GM08714 (cell line): ENCODE results near the gene ZNF709.
"Not testable (repeated sequence)": the region's sequence is repeated elsewhere in the genome, so short reads cannot be mapped to it uniquely, and the experiment has no call there.

Experiments
- H3K4me3 ChIP-seq: fragments of 200-500 bp; sonication (Bioruptor generic); 2 replicates; pipeline ENCODE4 v1.5.1; 2014; ENCODE audit warnings: mild to moderate bottlenecking, low read length, inconsistent platforms
- ZNF274 ChIP-seq: IDR thresholded peaks from 2 replicates; pipeline ENCODE4 v1.6.1; 2012; ENCODE audit warnings: mild to moderate bottlenecking, low read depth, low read length

The ZNF709 gene

GRCh38 chr19:12484371-12485051 is at the start of gene ZNF709:
ZNF709 (minus strand) TSS chr19:12484816; CDS start chr19:12484657, 159 bp downstream.
- peak within 1 kb of the TSS; percentile 61 for H3K4me3 ChIP-seq
- TF ChIP-seq ZNF274 = no peak

- TF ChIP-seq ZNF274 = peak; percentile 95
- H3K4me3 ChIP-seq = no peak overlapping the region
Observed at GRCh38 chr19:12527034-12527836, 42.6 kb upstream of the ZNF709 start.

GRCh38 chr19:12526542-12526941 is 41.9 kb upstream of the ZNF709 start:
- no peak for TF ChIP-seq ZNF274
- no peak overlapping the region for H3K4me3 ChIP-seq

- no peak for TF ChIP-seq ZNF274
- no peak overlapping the region for H3K4me3 ChIP-seq
Observed at GRCh38 chr19:12521996-12522395, 37.4 kb upstream of the ZNF709 start.

- no peak for TF ChIP-seq ZNF274
- H3K4me3 ChIP-seq = no peak overlapping the region
Observed at GRCh38 chr19:12513531-12514061, 29.0 kb upstream of the ZNF709 start.

GRCh38 chr19:12497032-12497431 is 12.4 kb upstream of the ZNF709 start:
- no peak overlapping the region for H3K4me3 ChIP-seq
- TF ChIP-seq ZNF274 = no peak

GRCh38 chr19:12496480-12496879 is 11.9 kb upstream of the ZNF709 start:
- TF ChIP-seq ZNF274 = no peak
- no peak overlapping the region for H3K4me3 ChIP-seq

- H3K4me3 ChIP-seq = peak overlapping the region; percentile 54; the same call in 1 of the 2 replicates
- no peak for TF ChIP-seq ZNF274
Observed at GRCh38 chr19:12495002-12495802, 10.6 kb upstream of the ZNF709 start.

GRCh38 chr19:12494260-12494860 is 9.7 kb upstream of the ZNF709 start:
- no peak overlapping the region for H3K4me3 ChIP-seq
- no peak for TF ChIP-seq ZNF274

GRCh38 chr19:12486265-12486783 is 1.7 kb upstream of the ZNF709 start:
- H3K4me3 ChIP-seq = not testable (repeated sequence)

- TF ChIP-seq ZNF274 = no peak
- H3K4me3 ChIP-seq = no peak overlapping the region
Observed at GRCh38 chr19:12485571-12485970, 955 bp upstream of the ZNF709 start.

- TF ChIP-seq ZNF274 = no peak
- peak overlapping the region; percentile 61; the same call in 1 of the 2 replicates for H3K4me3 ChIP-seq
Observed at GRCh38 chr19:12485052-12485416, 418 bp upstream of the ZNF709 start.

- no peak for TF ChIP-seq ZNF274
- peak overlapping the region; percentile 61 for H3K4me3 ChIP-seq
Observed at GRCh38 chr19:12484011-12484370, 625 bp downstream of the ZNF709 start.

GRCh38 chr19:12482509-12482886 is 2.1 kb downstream of the ZNF709 start:
- no peak for TF ChIP-seq ZNF274
- H3K4me3 ChIP-seq = peak overlapping the region; percentile 34; the same call in 1 of the 2 replicates
